Ishikawa (cell line): Measurements from ENCODE around the gene ARHGAP12.

Experiments
- CEBPB ChIP-seq: IDR thresholded peaks from 2 replicates; pipeline ENCODE4 v1.6.1; 2012
- EP300 ChIP-seq: IDR thresholded peaks from 2 replicates; pipeline ENCODE4 v1.6.1; 2012; ENCODE audit warnings: borderline replicate concordance
- FOXM1 ChIP-seq: IDR thresholded peaks from 2 replicates; pipeline ENCODE4 v1.6.1; 2012; ENCODE audit warnings: low read depth, borderline replicate concordance
- NFIC ChIP-seq: IDR thresholded peaks from 2 replicates; pipeline ENCODE4 v1.6.1; 2012
- TAF1 ChIP-seq: IDR thresholded peaks from 2 replicates; pipeline ENCODE4 v1.6.1; 2012; ENCODE audit warnings: low read depth, mild to moderate bottlenecking
- TF ChIP-seq, protein P1 (sequence below): IDR thresholded peaks from 2 replicates; pipeline ENCODE4 v1.6.1; 2012

DNA sequence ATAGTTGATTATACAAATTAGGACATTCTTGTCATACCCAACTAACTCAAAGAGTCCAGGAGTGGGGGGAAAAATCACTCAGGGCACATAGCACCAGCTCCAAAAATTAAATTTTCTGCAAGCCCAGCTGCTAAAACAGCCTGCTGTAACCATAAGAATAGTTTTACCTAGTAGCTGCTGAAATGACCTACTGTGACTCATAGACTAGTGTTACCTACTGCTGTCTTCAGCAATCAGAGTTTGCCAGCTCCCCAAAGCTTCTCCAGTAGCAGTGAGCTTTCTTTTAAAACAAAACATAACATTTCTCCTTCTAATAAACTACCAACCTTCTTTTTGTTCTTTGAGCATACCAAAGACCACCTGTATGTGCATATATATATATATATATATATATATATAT lies 4.2 kb upstream of the ARHGAP12 start:
- no peak for TF ChIP-seq FOXM1
- no peak for TF ChIP-seq EP300
- TF ChIP-seq NFIC, result no peak
- TF ChIP-seq, protein P1, sequence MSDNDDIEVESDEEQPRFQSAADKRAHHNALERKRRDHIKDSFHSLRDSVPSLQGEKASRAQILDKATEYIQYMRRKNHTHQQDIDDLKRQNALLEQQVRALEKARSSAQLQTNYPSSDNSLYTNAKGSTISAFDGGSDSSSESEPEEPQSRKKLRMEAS, result no peak
- TF ChIP-seq TAF1, result no peak
- TF ChIP-seq CEBPB, result no peak
